SU-DHL-6 (cell line): Measurements from ENCODE around the gene NCKAP5.

Source experiments
- EZH2phosphoT487 ChIP-seq: fragments of 200-600 bp; sonication (generic), shearing (Covaris generic); conservative IDR thresholded peaks from 2 replicates; pipeline ENCODE4 v1.6.1; 2018; ENCODE audit warnings: mild to moderate bottlenecking, antibody characterized with exemption, low read length, moderate library complexity, mixed read lengths
- TF ChIP-seq, protein P1 (sequence below): fragments of 200-600 bp; sonication (generic); IDR thresholded peaks from one replicate; pipeline ENCODE4 v1.5.1; 2017; ENCODE audit warnings: antibody characterized with exemption, mild to moderate bottlenecking, low read length, moderate library complexity; ENCODE audit not compliant: insufficient read depth, poor library complexity, severe bottlenecking

DNA sequence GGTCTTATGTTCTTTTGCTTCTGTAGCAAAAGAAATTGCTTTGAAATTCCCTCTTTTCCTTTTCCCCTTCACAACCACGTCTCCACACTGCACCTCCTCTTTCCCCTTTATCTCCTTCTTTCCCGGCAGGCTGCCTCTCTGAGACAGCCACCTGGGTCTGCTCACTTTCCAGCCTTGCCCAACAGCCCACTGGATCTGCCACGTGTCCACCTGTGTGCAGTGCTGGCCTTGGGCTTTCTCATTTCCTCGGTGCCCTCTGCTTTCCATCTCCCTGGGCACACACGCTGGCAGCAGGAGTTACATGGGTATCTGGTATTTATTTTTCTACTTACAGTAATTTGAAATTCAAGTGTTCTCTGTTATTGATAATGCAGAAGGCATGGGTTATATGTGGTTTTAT is 684.8 kb downstream of the NCKAP5 start:
- TF ChIP-seq, protein P1, sequence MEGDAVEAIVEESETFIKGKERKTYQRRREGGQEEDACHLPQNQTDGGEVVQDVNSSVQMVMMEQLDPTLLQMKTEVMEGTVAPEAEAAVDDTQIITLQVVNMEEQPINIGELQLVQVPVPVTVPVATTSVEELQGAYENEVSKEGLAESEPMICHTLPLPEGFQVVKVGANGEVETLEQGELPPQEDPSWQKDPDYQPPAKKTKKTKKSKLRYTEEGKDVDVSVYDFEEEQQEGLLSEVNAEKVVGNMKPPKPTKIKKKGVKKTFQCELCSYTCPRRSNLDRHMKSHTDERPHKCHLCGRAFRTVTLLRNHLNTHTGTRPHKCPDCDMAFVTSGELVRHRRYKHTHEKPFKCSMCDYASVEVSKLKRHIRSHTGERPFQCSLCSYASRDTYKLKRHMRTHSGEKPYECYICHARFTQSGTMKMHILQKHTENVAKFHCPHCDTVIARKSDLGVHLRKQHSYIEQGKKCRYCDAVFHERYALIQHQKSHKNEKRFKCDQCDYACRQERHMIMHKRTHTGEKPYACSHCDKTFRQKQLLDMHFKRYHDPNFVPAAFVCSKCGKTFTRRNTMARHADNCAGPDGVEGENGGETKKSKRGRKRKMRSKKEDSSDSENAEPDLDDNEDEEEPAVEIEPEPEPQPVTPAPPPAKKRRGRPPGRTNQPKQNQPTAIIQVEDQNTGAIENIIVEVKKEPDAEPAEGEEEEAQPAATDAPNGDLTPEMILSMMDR: no peak
- no peak for TF ChIP-seq EZH2phosphoT487
